IMR-90 (cell line): ENCODE measurements around the gene KCNK5. TPM values are rescaled to one million over a fixed set of nuclear protein-coding genes. Genes with fewer than 3 reads are reported as not detected.

Experiments
- ATAC-seq: fragments of 200-7000 bp; cut with Tn5 transposase; 2 replicates; pipeline ENCODE4 v1.9.1; 2020; ENCODE audit warnings: low read depth, mild to moderate bottlenecking, moderate library complexity
- BruUV-seq: library from RNA; stranded (reverse); fragments of 400-500 nt; replicated peaks from 2 replicates; lab custom pipeline; 2021; lab: Mats Ljungman, UMichigan
- CTCF ChIA-PET: fragments of 300-600 bp; formaldehyde crosslinking; extraction: SDS; loops from one replicate; lab custom pipeline; 2021; ENCODE audit warnings: antibody characterized with exemption; lab: Yijun Ruan, JAX
- POLR2A ChIA-PET: fragments of 300-600 bp; sonication (Branson Sonifier 250); formaldehyde crosslinking; loops from one replicate; lab custom pipeline; 2022; ENCODE audit warnings: antibody characterized with exemption; ENCODE audit not compliant: unreplicated experiment; lab: Charles Lee
- DNase-seq: peaks from one replicate; pipeline ENCODE4 v3.0.0; 2013
- H2AFZ ChIP-seq: replicated peaks from 2 replicates; pipeline ENCODE3; 2013; ENCODE audit warnings: low read length, mild to moderate bottlenecking; ENCODE audit not compliant: poor library complexity
- H2AK5ac ChIP-seq: 2 replicates; pipeline ENCODE4 v1.6.1; 2013; ENCODE audit warnings: low read depth, low read length, inconsistent platforms
- H2AK9ac ChIP-seq: replicated peaks from 2 replicates; pipeline ENCODE3; 2013; ENCODE audit warnings: mild to moderate bottlenecking, low read depth, low read length, moderate library complexity; ENCODE audit not compliant: poor library complexity
- H2BK120ac ChIP-seq: 2 replicates; pipeline ENCODE4 v1.6.1; 2013; ENCODE audit warnings: low read depth, low read length, inconsistent platforms
- H2BK15ac ChIP-seq: 3 replicates; pipeline ENCODE4 v1.6.1; 2013; ENCODE audit warnings: low read depth, low read length, inconsistent platforms
- H2BK20ac ChIP-seq: 2 replicates; pipeline ENCODE4 v1.6.1; 2013; ENCODE audit warnings: low read depth, mild to moderate bottlenecking, inconsistent platforms, low read length, moderate library complexity
- H2BK5ac ChIP-seq: 2 replicates; pipeline ENCODE4 v1.6.1; 2013; ENCODE audit warnings: mild to moderate bottlenecking, low read depth, low read length, inconsistent platforms; ENCODE audit not compliant: poor library complexity, severe bottlenecking
- H3K14ac ChIP-seq: replicated peaks from 2 replicates; pipeline ENCODE4 v1.6.1; 2013; ENCODE audit warnings: low read depth, low read length, inconsistent platforms
- H3K18ac ChIP-seq: 2 replicates; pipeline ENCODE4 v1.6.1; 2013; ENCODE audit warnings: low read depth, low read length, control low read depth
- H3K23ac ChIP-seq: 2 replicates; pipeline ENCODE4 v1.6.1; 2013; ENCODE audit warnings: low read depth, low read length, inconsistent platforms
- H3K27ac ChIP-seq: 2 replicates; pipeline ENCODE4 v1.5.1; 2013; ENCODE audit warnings: mild to moderate bottlenecking, control low read depth, low read length; ENCODE audit not compliant: insufficient read depth
- H3K27me3 ChIP-seq: 2 replicates; pipeline ENCODE4 v1.6.1; 2013; ENCODE audit warnings: low read length; ENCODE audit not compliant: control insufficient read depth, insufficient read depth
- H3K36me3 ChIP-seq: 2 replicates; pipeline ENCODE4 v1.6.1; 2013; ENCODE audit warnings: low read length, mixed read lengths; ENCODE audit not compliant: control insufficient read depth, insufficient read depth
- H3K4ac ChIP-seq: 2 replicates; pipeline ENCODE4 v1.6.1; 2013; ENCODE audit warnings: low read depth, low read length, inconsistent platforms
- H3K4me1 ChIP-seq: 2 replicates; pipeline ENCODE4 v1.6.1; 2013; ENCODE audit warnings: low read length, mixed read lengths; ENCODE audit not compliant: control insufficient read depth, insufficient read depth
- H3K4me2 ChIP-seq: 2 replicates; pipeline ENCODE4 v1.6.1; 2013; ENCODE audit warnings: low read depth, mild to moderate bottlenecking, control low read depth, low read length, moderate library complexity
- H3K4me3 ChIP-seq: 2 replicates; pipeline ENCODE4 v1.5.1; 2013; ENCODE audit warnings: low read depth, mild to moderate bottlenecking, control low read depth, low read length, moderate library complexity; ENCODE audit not compliant: insufficient read depth
- H3K56ac ChIP-seq: 2 replicates; pipeline ENCODE4 v1.6.1; 2013; ENCODE audit warnings: low read length, inconsistent platforms; ENCODE audit not compliant: insufficient read depth; ENCODE audit errors: extremely low read depth
- H3K79me1 ChIP-seq, 2 experiments: 2 replicates each; pipeline ENCODE4 v1.6.1; 2013; ENCODE audit warnings: low read length in 2 of 2, inconsistent platforms in 1 of 2, low read depth in 1 of 2
- H3K9ac ChIP-seq: 2 replicates; pipeline ENCODE4 v1.6.1; 2013; ENCODE audit warnings: low read depth, low read length, control low read depth
- H3K9me1 ChIP-seq: 2 replicates; pipeline ENCODE4 v1.6.1; 2013; ENCODE audit warnings: low read length, inconsistent platforms; ENCODE audit not compliant: insufficient read depth
- H3K9me3 ChIP-seq: 2 replicates; pipeline ENCODE4 v1.6.1; 2013; ENCODE audit warnings: low read length; ENCODE audit not compliant: control insufficient read depth, insufficient read depth
- H4K20me1 ChIP-seq: 2 replicates; pipeline ENCODE4 v1.6.1; 2013; ENCODE audit warnings: low read length, inconsistent platforms; ENCODE audit not compliant: insufficient read depth
- H4K5ac ChIP-seq: 2 replicates; pipeline ENCODE4 v1.6.1; 2013; ENCODE audit warnings: mild to moderate bottlenecking, low read depth, low read length, control low read depth
- H4K8ac ChIP-seq, 2 experiments: 2 replicates each; pipeline ENCODE4 v1.6.1; 2013; ENCODE audit warnings: low read depth in 2 of 2, low read length in 2 of 2, control low read depth in 1 of 2, inconsistent platforms in 1 of 2
- H4K91ac ChIP-seq: 2 replicates; pipeline ENCODE4 v1.6.1; 2013; ENCODE audit warnings: low read depth, low read length, inconsistent platforms; ENCODE audit not compliant: insufficient read depth
- BHLHE40 ChIP-seq: fragments of 150-350 bp; IDR thresholded peaks from 2 replicates; pipeline ENCODE4 v1.6.1; 2016; ENCODE audit warnings: mild to moderate bottlenecking, low read depth, low read length
- MAFK ChIP-seq: IDR thresholded peaks from 2 replicates; pipeline ENCODE4 v1.6.1; 2012; ENCODE audit warnings: low read depth, low read length, improper control_type of control experiment
- MXI1 ChIP-seq: IDR thresholded peaks from 2 replicates; pipeline ENCODE4 v1.6.1; 2012; ENCODE audit warnings: low read depth, mild to moderate bottlenecking, low read length, moderate library complexity, borderline replicate concordance
- POLR2A ChIP-seq: IDR thresholded peaks from 2 replicates; pipeline ENCODE4 v1.6.1; 2012; ENCODE audit warnings: mild to moderate bottlenecking, low read depth, low read length
- RAD21 ChIP-seq: IDR thresholded peaks from 2 replicates; pipeline ENCODE4 v1.6.1; 2012; ENCODE audit warnings: low read length, improper control_type of control experiment
- RCOR1 ChIP-seq: IDR thresholded peaks from 2 replicates; pipeline ENCODE4 v1.6.1; 2012; ENCODE audit warnings: mild to moderate bottlenecking, low read length, improper control_type of control experiment; ENCODE audit not compliant: insufficient replicate concordance
- RFX5 ChIP-seq: IDR thresholded peaks from 2 replicates; pipeline ENCODE4 v1.8.0; 2012; ENCODE audit warnings: low read depth, mild to moderate bottlenecking, low read length, moderate library complexity
- SMC3 ChIP-seq: fragments of 150-350 bp; IDR thresholded peaks from 2 replicates; pipeline ENCODE4 v1.6.1; 2016; ENCODE audit warnings: low read depth, mild to moderate bottlenecking, antibody characterized with exemption, low read length, moderate library complexity
- WGBS, 2 experiments: methylation state at CpG; one replicate each; pipeline versions ENCODE4 v1.1.5 to v1.1.7; 2013; ENCODE audit warnings: missing lambda C conversion rate in 2 of 2; ENCODE audit not compliant: insufficient read length in 1 of 2; ENCODE audit errors: extremely low coverage in 2 of 2; 5-methylcytosine and 5-hydroxymethylcytosine counted together
- dilution Hi-C: fragments of 300-500 bp; cut with HindIII; formaldehyde crosslinking; loops from one replicate; pipeline ENCODE4 v1.14.3; 2018; ENCODE audit warnings: low sequenced_read_pairs; ENCODE audit not compliant: unreplicated experiment
- in situ Hi-C: fragments of 300-500 bp; cut with MboI; formaldehyde crosslinking; loops from 3 replicates; pipeline ENCODE4 v1.14.3; 2019; ENCODE audit warnings: low sequenced_read_pairs, inconsistent platforms, mixed read lengths
- intact Hi-C: fragments of 100-400 bp; cut with micrococcal nuclease; formaldehyde crosslinking; loops from 2 replicates; pipeline ENCODE4 v1.10.0; 2022
- polyA plus RNA-seq, 3 experiments: library from polyadenylated mRNA; depleted of rRNA; stranded (reverse); fragments of >200 nt; gene quantifications; 2 replicates each; pipeline ENCODE4 v1.2.3, GENCODE V29; 2012; ENCODE audit warnings: low replicate concordance in 1 of 3
- total RNA-seq: library from RNA; depleted of rRNA; stranded (reverse); fragments of >200 nt; gene quantifications from 2 replicates; pipeline ENCODE4 v1.2.3, GENCODE V29; 2012
- TF ChIP-seq, protein P1 (sequence below): fragments of 150-350 bp; IDR thresholded peaks from 2 replicates; pipeline ENCODE4 v1.6.1; 2016; ENCODE audit warnings: low read depth, mild to moderate bottlenecking, low read length, moderate library complexity, borderline replicate concordance
- TF ChIP-seq, protein P2 (sequence below): conservative IDR thresholded peaks from 2 replicates; pipeline ENCODE4 v1.5.1; 2012; ENCODE audit warnings: mild to moderate bottlenecking, low read depth, low read length, improper control_type of control experiment

KCNK5 gene
- total and polyA plus RNA-seq, 2 of the 4 experiments (the other 2 are of a cell fraction): not detected

DNA sequence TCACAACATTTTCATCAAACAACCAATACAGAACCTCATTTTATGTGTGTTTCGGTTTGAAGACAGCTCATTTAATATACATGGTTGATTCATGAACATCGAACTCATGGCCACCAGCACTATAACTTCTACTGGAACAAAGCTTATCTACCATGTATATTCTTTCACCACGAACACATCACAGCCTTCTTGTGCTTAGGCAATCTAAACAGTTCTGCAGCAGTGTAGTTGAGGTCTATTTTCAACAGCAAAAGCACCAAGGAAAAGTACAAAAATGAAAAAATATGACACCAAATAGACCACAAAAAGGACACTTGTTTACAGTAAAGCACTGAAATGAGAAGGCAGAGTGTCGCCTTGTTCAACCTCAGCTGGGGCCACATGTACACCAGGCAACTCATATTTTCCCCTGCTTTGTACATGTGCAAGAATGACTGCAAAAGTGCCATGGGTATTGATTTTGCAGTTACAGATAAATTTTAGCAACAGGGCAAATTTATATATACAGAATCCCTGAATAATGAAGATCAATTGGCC, 25.8 kb upstream of the KCNK5 start:
- no CpG with 5 or more reads among the region's 4 CpGs for whole genome bisulfite sequencing, 2 experiments
- dilution Hi-C loops (no loop called here), intact Hi-C loops (no loop called here)

More for the DNA sequence above, 25.8 kb upstream of the KCNK5 start:
- in situ Hi-C loops: no loop called here
- ATAC-seq (no peak), DNase-seq (no peak)
- Histone ChIP-seq H3K4me1 (no peaks in the 10 kb centered on the region), H3K56ac (no peak overlapping the region), H2AK9ac (no peak overlapping the region), H3K27ac (no peak overlapping the region), H4K91ac (no peak overlapping the region), H4K8ac (no peak overlapping the region), H2AFZ (no peak overlapping the region), H3K4me3 (no peak overlapping the region), H2BK120ac (no peak overlapping the region), H2BK20ac (no peak overlapping the region), H3K9me3 (no peaks in the 10 kb centered on the region), H2BK5ac (no peak overlapping the region), H2BK15ac (no peak overlapping the region), H3K23ac (no peak overlapping the region), H2AK5ac (no peak overlapping the region), H4K5ac (no peak overlapping the region), H4K20me1 (no peaks in the 10 kb centered on the region), H3K4me2 (no peak overlapping the region), H3K9me1 (no peaks in the 10 kb centered on the region), H3K18ac (no peak overlapping the region), H3K9ac (no peak overlapping the region), H3K27me3 (no peaks in the 10 kb centered on the region), H3K79me1 (no peaks in the 10 kb centered on the region), H3K4ac (no peak overlapping the region), H3K36me3 (no peaks in the 10 kb centered on the region), H3K14ac (no peak overlapping the region)
- ChIA-PET CTCF (no interaction called here), POLR2A (no interaction called here)
- TF ChIP-seq, protein P1, sequence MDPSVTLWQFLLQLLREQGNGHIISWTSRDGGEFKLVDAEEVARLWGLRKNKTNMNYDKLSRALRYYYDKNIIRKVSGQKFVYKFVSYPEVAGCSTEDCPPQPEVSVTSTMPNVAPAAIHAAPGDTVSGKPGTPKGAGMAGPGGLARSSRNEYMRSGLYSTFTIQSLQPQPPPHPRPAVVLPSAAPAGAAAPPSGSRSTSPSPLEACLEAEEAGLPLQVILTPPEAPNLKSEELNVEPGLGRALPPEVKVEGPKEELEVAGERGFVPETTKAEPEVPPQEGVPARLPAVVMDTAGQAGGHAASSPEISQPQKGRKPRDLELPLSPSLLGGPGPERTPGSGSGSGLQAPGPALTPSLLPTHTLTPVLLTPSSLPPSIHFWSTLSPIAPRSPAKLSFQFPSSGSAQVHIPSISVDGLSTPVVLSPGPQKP: no peak
- TF ChIP-seq, protein P2, sequence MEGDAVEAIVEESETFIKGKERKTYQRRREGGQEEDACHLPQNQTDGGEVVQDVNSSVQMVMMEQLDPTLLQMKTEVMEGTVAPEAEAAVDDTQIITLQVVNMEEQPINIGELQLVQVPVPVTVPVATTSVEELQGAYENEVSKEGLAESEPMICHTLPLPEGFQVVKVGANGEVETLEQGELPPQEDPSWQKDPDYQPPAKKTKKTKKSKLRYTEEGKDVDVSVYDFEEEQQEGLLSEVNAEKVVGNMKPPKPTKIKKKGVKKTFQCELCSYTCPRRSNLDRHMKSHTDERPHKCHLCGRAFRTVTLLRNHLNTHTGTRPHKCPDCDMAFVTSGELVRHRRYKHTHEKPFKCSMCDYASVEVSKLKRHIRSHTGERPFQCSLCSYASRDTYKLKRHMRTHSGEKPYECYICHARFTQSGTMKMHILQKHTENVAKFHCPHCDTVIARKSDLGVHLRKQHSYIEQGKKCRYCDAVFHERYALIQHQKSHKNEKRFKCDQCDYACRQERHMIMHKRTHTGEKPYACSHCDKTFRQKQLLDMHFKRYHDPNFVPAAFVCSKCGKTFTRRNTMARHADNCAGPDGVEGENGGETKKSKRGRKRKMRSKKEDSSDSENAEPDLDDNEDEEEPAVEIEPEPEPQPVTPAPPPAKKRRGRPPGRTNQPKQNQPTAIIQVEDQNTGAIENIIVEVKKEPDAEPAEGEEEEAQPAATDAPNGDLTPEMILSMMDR: no peak
- TF ChIP-seq BHLHE40: no peak
- no peak for TF ChIP-seq MXI1
- TF ChIP-seq RAD21: no peak
- TF ChIP-seq MAFK: no peak
- no peak for TF ChIP-seq POLR2A
- no peak for TF ChIP-seq RCOR1
- TF ChIP-seq RFX5: no peak
- TF ChIP-seq SMC3: no peak
- no TSS peak for BruUV-seq
